DMS 273 (cell line): ENCODE data around the gene C10orf62.

ENCODE experiments used
- DNase-seq: peaks from one replicate; lab custom pipeline; 2025; ENCODE audit not compliant: unreplicated experiment; lab: John Stamatoyannopoulos, UW

Gene C10orf62

DNA sequence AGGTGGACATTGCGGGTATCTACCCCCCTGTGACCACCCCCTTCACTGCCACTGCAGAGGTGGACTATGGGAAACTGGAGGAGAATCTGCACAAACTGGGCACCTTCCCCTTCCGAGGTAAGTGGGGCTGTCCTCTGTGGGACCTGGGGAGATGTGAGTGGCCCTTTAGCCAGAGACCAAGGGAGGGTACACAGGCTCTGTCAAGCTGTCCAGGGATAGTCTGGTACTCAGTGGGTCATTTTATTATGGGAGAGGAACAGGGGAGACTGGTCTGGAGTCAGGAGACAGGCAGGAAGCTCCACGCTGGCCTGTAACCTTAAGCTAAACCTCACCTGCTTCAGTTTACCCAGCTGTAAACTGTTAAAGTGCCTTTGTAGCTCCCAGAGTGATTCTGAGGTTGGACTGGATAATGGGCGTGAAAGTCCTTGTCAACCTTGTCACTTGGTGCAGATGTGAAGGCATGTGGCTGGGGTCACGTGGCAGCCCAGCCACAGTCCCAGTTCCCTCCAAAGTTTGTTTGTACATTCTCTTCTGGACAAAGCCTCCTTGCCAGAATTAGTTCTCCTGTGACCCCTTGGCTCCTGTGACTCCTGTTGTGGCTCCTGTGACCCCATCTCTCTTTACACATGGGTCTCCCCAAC, 4.6 kb upstream of the C10orf62 start:
- no peak for DNase-seq

GRCh38 chr10:97585439-97585811, 4.1 kb upstream of the C10orf62 start:
- DNase-seq: no peak

- no peak for DNase-seq
Observed at GRCh38 chr10:97587183-97587582, 2.3 kb upstream of the C10orf62 start.

- DNase-seq: no peak
Observed at GRCh38 chr10:97590082-97590747, 694 bp downstream of the C10orf62 start.

DNA sequence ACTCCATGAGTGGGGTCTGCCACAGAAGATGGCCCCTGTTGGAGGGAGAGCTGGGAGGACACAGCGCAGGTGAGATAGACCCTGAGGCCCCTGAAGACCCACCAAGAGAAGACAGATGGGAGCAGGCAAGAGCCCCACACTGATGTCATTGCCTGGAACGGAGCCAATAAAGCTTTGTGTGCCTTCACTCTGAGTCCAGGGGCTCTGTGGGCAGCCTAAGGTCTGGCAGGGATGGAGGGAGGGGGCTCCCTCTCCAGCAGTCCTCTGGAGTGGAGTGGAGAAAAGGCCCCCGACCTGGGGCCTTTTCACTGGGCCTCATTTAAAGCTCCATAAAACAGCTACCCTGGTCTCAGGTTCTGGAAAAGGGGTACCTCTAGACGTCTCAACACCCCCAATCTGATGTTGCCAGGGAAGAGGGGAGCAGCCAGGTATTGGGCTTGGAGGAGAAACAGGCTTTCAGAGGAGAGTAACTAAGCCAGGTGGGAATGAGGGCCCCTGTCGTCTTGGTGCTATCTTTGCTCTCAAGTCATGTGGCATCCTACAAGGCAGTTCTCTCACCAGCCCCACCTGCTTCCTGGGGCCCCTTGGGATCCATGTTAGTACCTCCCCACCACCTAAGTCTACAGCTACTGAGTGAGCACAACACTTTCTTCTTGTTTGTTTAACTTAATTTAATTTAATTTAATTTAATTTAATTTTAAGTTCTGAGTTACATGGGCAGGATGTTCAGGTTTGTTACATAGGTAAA, 1.4 kb downstream of the C10orf62 start:
- DNase-seq: peak; percentile 65

DNA sequence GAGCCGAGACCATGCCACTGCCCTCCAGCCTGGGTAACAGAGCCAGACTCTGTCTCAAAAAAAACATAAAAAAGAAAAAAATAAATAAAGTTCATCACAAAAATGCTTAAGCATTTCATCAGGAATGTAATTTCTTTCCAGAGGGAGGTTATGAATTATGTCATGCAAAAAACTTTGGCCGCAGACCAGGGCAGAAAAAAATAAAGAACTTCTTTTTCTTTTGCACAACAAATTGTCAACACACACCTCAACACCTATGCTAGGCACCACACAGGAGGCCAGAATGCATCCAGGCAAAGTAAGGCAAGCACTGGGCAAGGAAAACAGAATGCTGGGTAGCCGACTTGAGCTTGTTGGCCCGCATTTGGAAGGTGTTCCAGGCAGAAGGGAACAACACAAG, 3.9 kb downstream of the C10orf62 start:
- no peak for DNase-seq

- no peak for DNase-seq
Observed at GRCh38 chr10:97596101-97597082, 6.9 kb downstream of the C10orf62 start.

- no peak for DNase-seq
Observed at GRCh38 chr10:97597778-97598177, 8.3 kb downstream of the C10orf62 start.

GRCh38 chr10:97598407-97599271, 9.1 kb downstream of the C10orf62 start:
- no peak for DNase-seq

DNA sequence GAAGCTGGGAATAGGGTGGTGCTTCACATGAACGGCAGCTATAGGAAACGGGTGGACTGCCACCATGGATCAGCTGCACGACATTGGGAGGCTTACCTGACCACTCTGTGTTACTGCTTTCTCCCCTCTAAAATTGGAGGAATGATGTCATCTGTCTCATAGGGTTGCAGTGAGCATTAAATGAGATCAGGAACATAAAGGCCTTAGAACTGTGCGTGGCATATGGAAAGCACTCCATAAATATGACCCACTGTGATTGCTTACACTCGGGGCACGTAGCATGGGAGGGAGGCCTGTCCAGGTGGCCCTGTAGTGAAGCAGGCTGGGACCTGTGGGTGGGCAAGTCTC, 9.7 kb downstream of the C10orf62 start:
- no peak for DNase-seq

DNA sequence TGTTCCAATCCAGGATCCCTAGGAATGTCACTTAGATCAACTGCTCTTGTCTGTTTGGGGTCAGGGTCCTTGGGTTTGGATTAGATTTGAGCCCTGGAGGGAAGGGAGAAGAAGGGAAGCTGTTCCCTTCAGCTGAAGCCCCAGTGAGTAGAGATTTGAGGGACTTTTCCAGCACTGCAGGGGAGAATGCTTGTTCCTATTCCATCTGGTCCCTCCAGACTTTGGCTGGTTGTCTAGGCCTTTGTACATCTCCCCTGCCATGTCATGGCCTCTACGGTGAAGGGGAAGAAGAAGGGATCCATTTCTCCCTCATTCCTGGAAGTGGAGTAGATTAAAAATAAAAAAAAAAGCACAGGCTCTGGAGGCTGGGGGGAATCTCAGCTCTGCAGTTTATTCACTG, 11.1 kb downstream of the C10orf62 start:
- DNase-seq: no peak

GRCh38 chr10:97601268-97602215, 12.0 kb downstream of the C10orf62 start:
- DNase-seq: no peak

DNA sequence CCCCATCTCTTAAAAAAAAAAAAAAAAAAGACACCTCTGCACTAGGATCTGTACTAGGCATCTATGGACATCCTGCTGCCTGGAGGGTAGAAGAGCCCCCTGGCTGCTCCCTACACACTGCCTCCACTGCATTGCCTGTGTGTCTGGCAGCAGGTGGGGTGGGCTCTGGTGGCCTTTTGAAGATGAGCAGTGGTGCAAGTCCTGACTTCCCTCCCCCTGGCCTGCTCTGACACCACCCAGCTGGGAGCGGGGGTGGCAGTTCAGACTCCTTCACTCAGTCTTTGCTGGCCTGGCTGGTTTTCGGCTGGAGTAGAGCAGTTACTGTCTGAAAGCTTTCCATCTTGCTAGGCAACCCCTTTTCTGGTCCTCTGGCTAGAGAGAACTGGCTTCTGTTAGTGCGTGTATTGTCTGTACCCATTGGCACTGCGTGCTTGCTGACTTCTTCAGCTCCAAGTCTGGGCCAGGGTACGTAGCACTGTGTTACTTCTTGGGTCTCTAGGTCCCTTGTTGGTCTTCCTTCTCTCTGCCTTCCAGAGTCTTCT, 17.6 kb downstream of the C10orf62 start:
- DNase-seq: no peak

GRCh38 chr10:97608991-97609561, 19.6 kb downstream of the C10orf62 start:
- no peak for DNase-seq

- no peak for DNase-seq
Observed at GRCh38 chr10:97611473-97611872, 22.0 kb downstream of the C10orf62 start.

DNA sequence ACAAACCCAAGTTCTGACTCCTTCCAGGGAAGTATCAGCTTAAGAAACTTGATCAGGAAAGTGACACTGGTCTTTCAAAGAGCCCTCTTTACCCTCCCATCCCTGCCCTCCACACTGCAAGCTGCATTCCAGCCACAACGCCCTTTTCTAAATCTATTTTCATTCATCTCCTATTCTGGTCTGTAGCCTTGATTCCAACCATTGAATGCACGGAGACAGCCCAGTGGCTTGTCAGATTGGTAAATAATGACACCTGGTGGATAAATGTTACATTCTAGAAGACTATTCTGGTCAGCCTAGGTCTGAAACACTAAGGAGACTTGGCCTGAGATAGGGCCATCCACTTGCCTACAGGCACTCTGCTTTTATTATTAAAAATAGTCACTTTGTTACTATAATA, 22.9 kb downstream of the C10orf62 start:
- peak; percentile 69 for DNase-seq

DNA sequence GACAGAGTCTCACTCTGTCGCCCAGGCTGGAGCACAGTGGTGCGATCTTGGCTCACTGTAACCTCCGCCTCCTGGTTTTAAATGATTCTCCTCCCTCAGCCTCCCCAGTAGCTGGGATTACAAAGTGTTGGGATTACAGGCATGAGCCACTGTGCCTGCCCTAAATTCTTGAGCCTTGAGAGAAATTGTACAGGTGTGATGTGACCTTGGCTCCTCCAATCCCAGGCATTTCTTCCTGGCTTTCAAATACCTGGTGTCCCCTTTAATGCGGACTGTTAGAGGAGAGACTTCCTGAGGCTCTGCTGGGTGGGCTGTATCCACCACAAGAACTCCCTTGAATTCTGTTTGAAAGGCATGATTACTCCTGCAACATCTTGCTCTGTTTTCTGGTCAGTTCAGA, 28.8 kb downstream of the C10orf62 start:
- no peak for DNase-seq

GRCh38 chr10:97618733-97619132, 29.2 kb downstream of the C10orf62 start:
- DNase-seq: no peak

DNA sequence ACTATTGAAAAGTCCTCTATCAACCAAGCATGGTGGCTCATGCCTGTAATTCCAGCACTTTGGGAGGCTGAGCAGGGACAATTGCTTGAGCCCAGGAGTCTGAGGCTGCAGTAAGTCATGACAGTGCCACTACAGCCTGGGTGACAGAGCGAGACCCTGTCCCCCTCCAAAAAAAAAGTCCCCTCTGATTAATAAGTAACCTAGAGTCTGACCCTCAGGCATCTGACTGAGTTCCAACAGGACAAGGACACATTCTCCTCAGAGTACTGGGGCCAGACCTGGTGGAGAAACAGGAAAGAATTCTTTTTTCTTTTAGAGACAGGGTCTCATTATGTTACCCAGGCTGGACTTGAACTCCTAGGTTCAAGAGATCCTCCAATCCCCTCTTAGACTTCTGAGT, 33.8 kb downstream of the C10orf62 start:
- DNase-seq: no peak
